Measurements from ENCODE around the gene USHBP1. TPM values are rescaled to one million over a fixed set of nuclear protein-coding genes. Genes with fewer than 3 reads are reported as not detected.

USHBP1 gene
- total RNA-seq, 1 donor from 2014 or later, result not detected

GRCh38 chr19:17263712-17264640 lies 569 bp downstream of the USHBP1 start:
- no peak for DNase-seq
- Mint-ChIP-seq H3K27ac (ENCODE audit: unreplicated experiment) (no peak overlapping the region), H3K4me3 (ENCODE audit: unreplicated experiment) (no peak overlapping the region), H3K9me3 (ENCODE audit: unreplicated experiment) (peaks cover 11% of the 10 kb centered on the region), H3K27me3 (ENCODE audit: unreplicated experiment) (peaks cover 10% of the 10 kb centered on the region), H3K4me1 (ENCODE audit: low read depth, unreplicated experiment) (peaks cover 7% of the 10 kb centered on the region), H3K36me3 (ENCODE audit: unreplicated experiment) (peaks cover 5% of the 10 kb centered on the region)
- TF ChIP-seq, protein P1, sequence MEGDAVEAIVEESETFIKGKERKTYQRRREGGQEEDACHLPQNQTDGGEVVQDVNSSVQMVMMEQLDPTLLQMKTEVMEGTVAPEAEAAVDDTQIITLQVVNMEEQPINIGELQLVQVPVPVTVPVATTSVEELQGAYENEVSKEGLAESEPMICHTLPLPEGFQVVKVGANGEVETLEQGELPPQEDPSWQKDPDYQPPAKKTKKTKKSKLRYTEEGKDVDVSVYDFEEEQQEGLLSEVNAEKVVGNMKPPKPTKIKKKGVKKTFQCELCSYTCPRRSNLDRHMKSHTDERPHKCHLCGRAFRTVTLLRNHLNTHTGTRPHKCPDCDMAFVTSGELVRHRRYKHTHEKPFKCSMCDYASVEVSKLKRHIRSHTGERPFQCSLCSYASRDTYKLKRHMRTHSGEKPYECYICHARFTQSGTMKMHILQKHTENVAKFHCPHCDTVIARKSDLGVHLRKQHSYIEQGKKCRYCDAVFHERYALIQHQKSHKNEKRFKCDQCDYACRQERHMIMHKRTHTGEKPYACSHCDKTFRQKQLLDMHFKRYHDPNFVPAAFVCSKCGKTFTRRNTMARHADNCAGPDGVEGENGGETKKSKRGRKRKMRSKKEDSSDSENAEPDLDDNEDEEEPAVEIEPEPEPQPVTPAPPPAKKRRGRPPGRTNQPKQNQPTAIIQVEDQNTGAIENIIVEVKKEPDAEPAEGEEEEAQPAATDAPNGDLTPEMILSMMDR (IDR thresholded peaks at IDR 0.05; ENCODE audit: partially characterized antibody, unreplicated experiment), result no peak

- TF ChIP-seq, protein P1 (IDR thresholded peaks at IDR 0.05; ENCODE audit: partially characterized antibody, unreplicated experiment), result no peak
- H3K9me3 Mint-ChIP-seq (ENCODE audit: unreplicated experiment), result peaks cover 11% of the 10 kb centered on the region
- peaks cover 10% of the 10 kb centered on the region for H3K27me3 Mint-ChIP-seq (ENCODE audit: unreplicated experiment)
- DNase-seq, result no peak
- peaks cover 5% of the 10 kb centered on the region for H3K36me3 Mint-ChIP-seq (ENCODE audit: unreplicated experiment)
- no peak overlapping the region for H3K27ac Mint-ChIP-seq (ENCODE audit: unreplicated experiment)
- H3K4me1 Mint-ChIP-seq (ENCODE audit: low read depth, unreplicated experiment), result peaks cover 7% of the 10 kb centered on the region
- no peak overlapping the region for H3K4me3 Mint-ChIP-seq (ENCODE audit: unreplicated experiment)
Observed at GRCh38 chr19:17262557-17262956, 2.0 kb downstream of the USHBP1 start.

DNA sequence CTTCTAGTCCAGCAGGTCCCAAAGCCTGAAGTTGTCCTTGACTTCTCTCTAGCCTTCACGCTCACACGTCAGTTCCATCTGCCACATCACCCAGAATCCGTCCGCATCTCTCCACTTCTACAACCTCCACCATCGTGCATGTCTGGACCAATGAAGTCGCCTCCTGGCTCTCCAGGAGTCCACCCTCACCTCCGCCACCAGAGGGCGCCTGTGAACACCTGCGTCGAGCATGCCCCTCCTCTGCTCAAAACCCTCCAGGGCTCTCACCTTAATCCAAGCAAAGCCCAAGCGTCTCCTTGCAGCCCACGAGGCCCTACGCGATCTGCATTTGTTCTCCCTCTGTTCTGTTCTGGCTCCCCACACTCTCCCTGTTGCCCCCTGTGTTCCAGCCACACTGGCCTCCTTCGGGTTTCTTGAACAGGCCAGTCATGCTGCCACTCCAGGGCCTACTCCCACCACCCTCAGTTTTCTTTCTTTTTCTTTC lies 3.7 kb downstream of the USHBP1 start:
- TF ChIP-seq, protein P1 (IDR thresholded peaks at IDR 0.05; ENCODE audit: partially characterized antibody, unreplicated experiment), result peak; percentile 81
- peaks cover 5% of the 10 kb centered on the region for H3K36me3 Mint-ChIP-seq (ENCODE audit: unreplicated experiment)
- H3K27me3 Mint-ChIP-seq (ENCODE audit: unreplicated experiment), result peaks cover 5% of the 10 kb centered on the region
- H3K4me3 Mint-ChIP-seq (ENCODE audit: unreplicated experiment), result peak overlapping the region; percentile 44
- H3K4me1 Mint-ChIP-seq (ENCODE audit: low read depth, unreplicated experiment), result peaks cover 3% of the 10 kb centered on the region
- DNase-seq, result peak; percentile 83
- peak overlapping the region; percentile 25 for H3K27ac Mint-ChIP-seq (ENCODE audit: unreplicated experiment)
- peaks cover 6% of the 10 kb centered on the region for H3K9me3 Mint-ChIP-seq (ENCODE audit: unreplicated experiment)

DNA sequence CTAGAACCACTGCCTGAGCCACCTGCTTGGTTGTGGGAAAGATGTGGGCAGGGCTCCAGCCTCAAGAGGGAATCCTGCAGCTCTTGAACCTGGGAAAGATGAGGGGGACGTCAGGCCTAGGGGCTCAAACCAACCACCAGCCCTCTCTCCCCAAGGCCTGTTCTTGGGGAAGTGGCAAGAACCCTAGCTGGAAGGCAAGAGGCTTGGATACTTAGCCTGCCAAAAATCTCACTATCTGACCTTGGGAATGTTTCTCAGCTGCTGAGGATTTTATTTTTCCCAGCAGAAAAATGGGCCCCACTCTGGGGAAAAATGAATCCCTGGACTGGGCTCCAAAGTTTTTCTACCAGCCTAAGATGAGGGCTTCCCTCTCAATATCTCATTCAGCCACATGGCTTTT lies 4.6 kb downstream of the USHBP1 start:
- Mint-ChIP-seq H3K9me3 (ENCODE audit: unreplicated experiment) (peaks cover 6% of the 10 kb centered on the region), H3K4me3 (ENCODE audit: unreplicated experiment) (no peak overlapping the region), H3K27ac (ENCODE audit: unreplicated experiment) (no peak overlapping the region), H3K27me3 (ENCODE audit: unreplicated experiment) (peaks cover 5% of the 10 kb centered on the region), H3K36me3 (ENCODE audit: unreplicated experiment) (peaks cover 5% of the 10 kb centered on the region), H3K4me1 (ENCODE audit: low read depth, unreplicated experiment) (peaks cover 3% of the 10 kb centered on the region)
- TF ChIP-seq, protein P1 (IDR thresholded peaks at IDR 0.05; ENCODE audit: partially characterized antibody, unreplicated experiment), result no peak
- no peak for DNase-seq

Data from glutamatergic neuron (in vitro differentiated cells).